HepG2 (cell line): ENCODE data around the gene SHISA9. TPM values are rescaled to one million over a fixed set of nuclear protein-coding genes. Genes with fewer than 3 reads are reported as not detected.

Source experiments
- PRDM4 ChIP-seq: sonication (generic); formaldehyde crosslinking; IDR thresholded peaks from 2 replicates; pipeline ENCODE4 v1.9.0; 2021; ENCODE audit warnings: missing genetic modification reagents, borderline replicate concordance
- THAP8 ChIP-seq: sonication (generic); formaldehyde crosslinking; IDR thresholded peaks from 2 replicates; pipeline ENCODE4 v1.5.1; 2020; ENCODE audit warnings: missing genetic modification reagents, mild to moderate bottlenecking, borderline replicate concordance
- TRAFD1 ChIP-seq: sonication (generic); formaldehyde crosslinking; IDR thresholded peaks from 2 replicates; pipeline ENCODE4 v1.5.1; 2020; ENCODE audit warnings: missing genetic modification reagents, mild to moderate bottlenecking, borderline replicate concordance
- TRIM24 ChIP-seq: sonication (generic); formaldehyde crosslinking; IDR thresholded peaks from 2 replicates; pipeline ENCODE4 v1.8.0; 2022; ENCODE audit warnings: mild to moderate bottlenecking, missing genetic modification reagents
- ZFP41 ChIP-seq: sonication (generic); formaldehyde crosslinking; IDR thresholded peaks from 2 replicates; pipeline ENCODE4 v1.4.0; 2020; ENCODE audit warnings: mild to moderate bottlenecking, missing genetic modification reagents, borderline replicate concordance
- ZFY ChIP-seq: sonication (generic); formaldehyde crosslinking; IDR thresholded peaks from 2 replicates; pipeline ENCODE4 v1.4.0; 2020; ENCODE audit warnings: missing genetic modification reagents
- ZMYM4 ChIP-seq: sonication (generic); formaldehyde crosslinking; IDR thresholded peaks from 2 replicates; pipeline ENCODE4 v1.8.1; 2023; ENCODE audit warnings: mild to moderate bottlenecking, missing genetic modification reagents
- ZNF281 ChIP-seq: sonication (generic); formaldehyde crosslinking; IDR thresholded peaks from 2 replicates; pipeline ENCODE4 v1.4.0; 2020; ENCODE audit warnings: missing genetic modification reagents, borderline replicate concordance
- ZNF431 ChIP-seq: sonication (generic); formaldehyde crosslinking; IDR thresholded peaks from 2 replicates; pipeline ENCODE4 v1.9.0; 2022; ENCODE audit warnings: missing genetic modification reagents, low read depth, mild to moderate bottlenecking, borderline replicate concordance
- ZNF496 ChIP-seq: sonication (generic); formaldehyde crosslinking; IDR thresholded peaks from 2 replicates; pipeline ENCODE4 v1.8.1; 2023; ENCODE audit warnings: mild to moderate bottlenecking, moderate library complexity, missing genetic modification reagents; ENCODE audit not compliant: insufficient replicate concordance
- ZNF567 ChIP-seq: sonication (generic); formaldehyde crosslinking; IDR thresholded peaks from 2 replicates; pipeline ENCODE4 v1.8.1; 2023; ENCODE audit warnings: mild to moderate bottlenecking, missing genetic modification reagents, borderline replicate concordance
- ZNF691 ChIP-seq: sonication (generic); formaldehyde crosslinking; IDR thresholded peaks from 2 replicates; pipeline ENCODE4 v1.4.0; 2020; ENCODE audit warnings: missing genetic modification reagents, low read depth, mild to moderate bottlenecking, borderline replicate concordance
- ZNF776 ChIP-seq: sonication (generic); formaldehyde crosslinking; IDR thresholded peaks from 2 replicates; pipeline ENCODE4 v1.4.0; 2020; ENCODE audit warnings: mild to moderate bottlenecking, missing genetic modification reagents
- ZSCAN20 ChIP-seq: sonication (generic); formaldehyde crosslinking; IDR thresholded peaks from 2 replicates; pipeline ENCODE4 v1.4.0; 2020; ENCODE audit warnings: missing genetic modification reagents, mild to moderate bottlenecking, borderline replicate concordance
- polyA plus RNA-seq, 8 experiments: library from polyadenylated mRNA; depleted of rRNA in 3 of 8; stranded (reverse) in 7 of 8; unstranded in 1 of 8; fragments of >200 nt; fragmentation: Illumina TruSeq in 4 of 8; extraction: Trizol in 4 of 8; gene quantifications; 2 replicates each; pipeline versions ENCODE4 v1.2.1 to v1.2.3, GENCODE V29; 2011 to 2016; ENCODE audit warnings: low read depth in 4 of 8, missing spikeins in 1 of 8, mixed read lengths in 1 of 8; ENCODE audit not compliant: insufficient read depth in 1 of 8
- total RNA-seq, 5 experiments: library from RNA; depleted of rRNA; stranded (reverse); fragments of >200 nt; fragmentation: Illumina TruSeq; extraction: Trizol; gene quantifications; 2 replicates each; pipeline ENCODE4 v1.2.3, GENCODE V29; 2016; ENCODE audit warnings: low read depth in 1 of 5

SHISA9 gene
- total and polyA plus RNA-seq, 2 of the 13 experiments (the other 11 are each of a cell fraction or from before 2014, with no cell fraction given): 0.01 TPM; not detected in 1

DNA sequence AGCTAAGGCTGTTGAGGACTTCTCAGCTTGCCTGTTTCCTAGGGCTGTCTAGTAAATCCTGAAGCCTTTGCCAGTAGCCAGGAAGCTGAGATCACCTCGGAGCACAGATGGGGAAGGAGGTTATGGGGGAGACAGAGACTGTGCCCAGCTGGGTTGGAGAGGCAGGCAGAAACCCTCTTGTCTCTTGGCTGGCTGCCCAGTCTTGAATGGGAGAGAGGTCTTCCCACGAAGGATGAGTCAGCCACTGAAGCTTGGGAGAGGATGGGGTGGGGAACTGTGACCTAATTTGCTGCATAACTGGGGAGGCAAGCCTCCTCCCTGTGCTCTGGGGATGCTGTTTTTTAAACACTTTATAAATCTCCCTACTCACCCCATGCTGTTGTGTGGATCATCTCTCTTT lies 69.8 kb downstream of the SHISA9 start (continued):
- TF ChIP-seq THAP8 (CRISPR knock-in tag): no peak
- TF ChIP-seq ZMYM4: no peak
- no peak for TF ChIP-seq ZNF567
- TF ChIP-seq ZFY (CRISPR knock-in tag): no peak
- TF ChIP-seq PRDM4: no peak
- TF ChIP-seq ZNF281 (CRISPR knock-in tag): no peak
- no peak for TF ChIP-seq ZNF691
- no peak for TF ChIP-seq ZFP41 (CRISPR knock-in tag)
- TF ChIP-seq TRIM24 (CRISPR knock-in tag): no peak
- no peak for TF ChIP-seq ZNF776 (CRISPR knock-in tag)
- TF ChIP-seq TRAFD1: no peak
- TF ChIP-seq ZNF431 (CRISPR knock-in tag): no peak
- TF ChIP-seq ZSCAN20: no peak
- TF ChIP-seq ZNF496 (CRISPR knock-in tag): no peak
